ENCODE measurements around the gene SV2A. TPM values are rescaled to one million over a fixed set of nuclear protein-coding genes. Genes with fewer than 3 reads are reported as not detected.

The SV2A gene
- total RNA-seq, 2 donors from 2014 or later = 25.6 to 26.2 TPM

DNA sequence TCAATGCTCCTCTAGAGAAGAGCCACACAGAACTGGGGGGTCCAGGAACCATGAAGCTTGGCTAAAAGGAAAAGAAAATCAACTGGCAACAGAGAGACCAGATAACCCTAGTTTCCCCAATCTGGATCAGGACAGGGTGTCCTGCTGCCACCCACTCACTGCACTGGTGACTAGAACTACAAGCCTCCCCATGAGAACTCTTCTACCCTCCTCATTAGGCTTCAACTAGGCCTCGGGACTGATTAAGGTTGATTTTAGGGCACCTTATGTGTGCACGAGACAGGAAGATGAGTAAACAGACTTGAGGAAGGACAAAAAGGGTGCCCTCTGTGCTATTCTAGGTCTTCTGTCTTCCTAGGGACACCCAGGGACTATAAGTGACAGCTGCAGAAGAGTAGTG is 12.2 kb upstream of the SV2A start:
- 90 to 100% methylated on average over 2 of the region's 2 CpGs for WGBS, 2 experiments (ENCODE audit: insufficient coverage in 1 of 2, insufficient read length in 1 of 2)
- Mint-ChIP-seq H3K9me3 (no peaks in the 10 kb centered on the region), H3K4me3 (no peak overlapping the region), H3K36me3 (ENCODE audit: low read depth) (peaks cover 19% of the 10 kb centered on the region), H3K27ac (peak overlapping the region; percentile 61), H3K27me3 (ENCODE audit: insufficient read depth) (peaks cover 4% of the 10 kb centered on the region), H3K4me1 (peaks cover 19% of the 10 kb centered on the region)
- TF ChIP-seq, protein P1, sequence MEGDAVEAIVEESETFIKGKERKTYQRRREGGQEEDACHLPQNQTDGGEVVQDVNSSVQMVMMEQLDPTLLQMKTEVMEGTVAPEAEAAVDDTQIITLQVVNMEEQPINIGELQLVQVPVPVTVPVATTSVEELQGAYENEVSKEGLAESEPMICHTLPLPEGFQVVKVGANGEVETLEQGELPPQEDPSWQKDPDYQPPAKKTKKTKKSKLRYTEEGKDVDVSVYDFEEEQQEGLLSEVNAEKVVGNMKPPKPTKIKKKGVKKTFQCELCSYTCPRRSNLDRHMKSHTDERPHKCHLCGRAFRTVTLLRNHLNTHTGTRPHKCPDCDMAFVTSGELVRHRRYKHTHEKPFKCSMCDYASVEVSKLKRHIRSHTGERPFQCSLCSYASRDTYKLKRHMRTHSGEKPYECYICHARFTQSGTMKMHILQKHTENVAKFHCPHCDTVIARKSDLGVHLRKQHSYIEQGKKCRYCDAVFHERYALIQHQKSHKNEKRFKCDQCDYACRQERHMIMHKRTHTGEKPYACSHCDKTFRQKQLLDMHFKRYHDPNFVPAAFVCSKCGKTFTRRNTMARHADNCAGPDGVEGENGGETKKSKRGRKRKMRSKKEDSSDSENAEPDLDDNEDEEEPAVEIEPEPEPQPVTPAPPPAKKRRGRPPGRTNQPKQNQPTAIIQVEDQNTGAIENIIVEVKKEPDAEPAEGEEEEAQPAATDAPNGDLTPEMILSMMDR (conservative IDR thresholded peaks at IDR 0.05) = no peak
- Histone ChIP-seq H3K9me3 (ENCODE audit: control insufficient read depth, low read length) (no peaks in the 10 kb centered on the region), H3K9ac (ENCODE audit: extremely low read depth, low read length, poor library complexity, severe bottlenecking) (no peak overlapping the region), H3K4me3 (ENCODE audit: low read length) (no peak overlapping the region), H3K36me3 (ENCODE audit: control insufficient read depth, insufficient read depth, low read length) (peaks cover 20% of the 10 kb centered on the region), H3K27me3 (ENCODE audit: control insufficient read depth, insufficient read depth, low read length, poor library complexity, severe bottlenecking) (no peaks in the 10 kb centered on the region), H3K27ac (ENCODE audit: low read depth, low read length) (no peak overlapping the region), H3K4me1 (ENCODE audit: control insufficient read depth, insufficient read depth, low read length) (peaks cover 6% of the 10 kb centered on the region)
- no peak for DNase-seq

DNA sequence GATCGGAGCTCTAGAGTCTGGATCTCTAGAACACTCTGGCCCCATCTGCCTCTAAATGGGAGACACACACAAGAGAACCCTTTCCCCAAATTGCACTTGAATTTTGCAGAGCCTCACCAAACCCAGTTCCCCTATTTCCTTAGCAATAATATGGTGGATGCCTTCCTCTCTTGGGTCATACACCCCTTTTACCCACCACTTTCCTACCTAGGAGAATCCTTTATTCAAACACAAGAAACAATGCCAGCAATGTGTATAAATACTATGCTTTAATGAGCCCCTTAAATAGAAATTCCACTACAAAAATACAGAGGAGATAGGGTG is 10.7 kb upstream of the SV2A start:
- Mint-ChIP-seq H3K27me3 (ENCODE audit: insufficient read depth) (peaks cover 4% of the 10 kb centered on the region), H3K36me3 (ENCODE audit: low read depth) (peaks cover 32% of the 10 kb centered on the region), H3K9me3 (no peaks in the 10 kb centered on the region), H3K4me3 (peak overlapping the region; percentile 86), H3K27ac (peak overlapping the region; percentile 99), H3K4me1 (peaks cover 19% of the 10 kb centered on the region)
- no peak for DNase-seq
- H3K27me3 ChIP-seq (ENCODE audit: control insufficient read depth, insufficient read depth, low read length, poor library complexity, severe bottlenecking) = no peaks in the 10 kb centered on the region
- H3K9me3 ChIP-seq (ENCODE audit: control insufficient read depth, low read length) = no peaks in the 10 kb centered on the region
- 17% methylated on average over 1 of the region's 1 CpG; no CpG with 5 or more reads in 1 of the 2 experiments for WGBS, 2 experiments (ENCODE audit: insufficient coverage in 1 of 2, insufficient read length in 1 of 2)
- peaks cover 6% of the 10 kb centered on the region for H3K4me1 ChIP-seq (ENCODE audit: control insufficient read depth, insufficient read depth, low read length)
- peak overlapping the region; percentile 92 for H3K27ac ChIP-seq (ENCODE audit: low read depth, low read length)
- peak overlapping the region; percentile 99 for H3K4me3 ChIP-seq (ENCODE audit: low read length)
- peak overlapping the region; percentile 99 for H3K9ac ChIP-seq (ENCODE audit: extremely low read depth, low read length, poor library complexity, severe bottlenecking)
- H3K36me3 ChIP-seq (ENCODE audit: control insufficient read depth, insufficient read depth, low read length) = peaks cover 35% of the 10 kb centered on the region
- TF ChIP-seq, protein P1 (conservative IDR thresholded peaks at IDR 0.05) = no peak

DNA sequence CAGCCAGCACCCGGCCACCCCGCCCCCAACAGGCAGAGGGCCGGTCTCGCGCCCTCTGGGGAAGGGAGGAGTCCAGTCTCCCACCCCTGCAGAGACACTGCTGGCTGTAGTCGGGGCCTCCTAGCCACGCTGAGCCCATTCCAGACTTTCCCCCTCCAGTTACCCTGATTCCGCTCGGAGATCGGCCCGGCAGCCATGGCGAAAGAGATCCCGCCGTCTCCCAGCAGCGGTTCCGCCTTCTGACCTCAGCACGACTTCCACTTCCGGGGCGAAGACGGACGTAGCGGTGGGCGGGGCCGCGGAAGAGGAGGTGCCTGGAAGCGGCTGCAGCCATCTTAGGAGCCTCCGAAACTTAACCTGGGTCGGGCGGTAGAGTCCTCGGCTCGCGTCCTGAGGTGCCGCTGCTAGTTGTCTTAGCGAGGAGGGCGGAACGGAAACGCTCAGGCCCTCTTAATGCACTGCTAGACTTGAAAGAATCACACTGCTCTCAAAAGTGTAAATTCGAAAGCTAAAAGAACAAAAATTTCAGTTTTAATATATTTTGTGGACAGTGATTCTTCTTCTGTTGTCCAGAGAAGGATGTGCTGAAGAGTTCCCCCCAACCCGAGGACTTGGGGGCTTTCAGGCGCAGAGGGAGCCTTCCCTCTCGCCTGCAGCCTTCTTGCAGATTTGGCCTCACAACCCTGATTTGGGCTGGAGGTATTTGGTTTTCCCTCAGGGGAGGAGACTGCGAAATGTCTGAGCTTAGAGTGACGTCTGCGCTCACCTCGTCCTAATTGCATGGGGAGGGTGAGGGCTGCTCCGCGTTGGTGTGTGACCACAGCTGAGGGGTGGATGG is 10.1 kb upstream of the SV2A start, which contains the start of gene SF3B4:
Gene SF3B4 (minus strand): TSS at position 241 of the 838 bp plus-strand sequence. CDS start 44 bp downstream, at position 197.
- peak within 1 kb of the TSS; percentile 99 for H3K27ac Mint-ChIP-seq
- WGBS, 2 experiments (ENCODE audit: insufficient coverage in 1 of 2, insufficient read length in 1 of 2) = 0 to 1% methylated on average over 33 to 47 of the region's 47 CpGs
- H3K4me1 Mint-ChIP-seq = peaks cover 19% of the 10 kb centered on the region
- TF ChIP-seq, protein P1 (conservative IDR thresholded peaks at IDR 0.05) = peak; percentile 31
- Histone ChIP-seq H3K4me1 (ENCODE audit: control insufficient read depth, insufficient read depth, low read length) (peaks cover 6% of the 10 kb centered on the region), H3K27me3 (ENCODE audit: control insufficient read depth, insufficient read depth, low read length, poor library complexity, severe bottlenecking) (no peaks in the 10 kb centered on the region), H3K4me3 (ENCODE audit: low read length) (peak within 1 kb of the TSS; percentile 99), H3K27ac (ENCODE audit: low read depth, low read length) (peak within 1 kb of the TSS; percentile 92), H3K9me3 (ENCODE audit: control insufficient read depth, low read length) (no peaks in the 10 kb centered on the region), H3K36me3 (ENCODE audit: control insufficient read depth, insufficient read depth, low read length) (peaks cover 41% of the 10 kb centered on the region), H3K9ac (ENCODE audit: extremely low read depth, low read length, poor library complexity, severe bottlenecking) (peak within 1 kb of the TSS; percentile 99)
- peak within 1 kb of the TSS; percentile 86 for H3K4me3 Mint-ChIP-seq
- H3K27me3 Mint-ChIP-seq (ENCODE audit: insufficient read depth) = peaks cover 4% of the 10 kb centered on the region
- H3K9me3 Mint-ChIP-seq = no peaks in the 10 kb centered on the region
- DNase-seq = peak; percentile 97
- peaks cover 38% of the 10 kb centered on the region for H3K36me3 Mint-ChIP-seq (ENCODE audit: low read depth)
